Measurements from ENCODE around the gene OR2A7.
"Not testable (repeated sequence)": the region's sequence is repeated elsewhere in the genome, so short reads cannot be mapped to it uniquely, and the experiment has no call there.

GRCh38 chr7:144281981-144282380 is 17.4 kb upstream of the OR2A7 start:
- TF ChIP-seq POLR2A, CTCF (IDR thresholded peaks at IDR 0.05): not testable (repeated sequence)

Data from adrenal gland (tissue), 5 donors.